NT2/D1 (cell line): ENCODE measurements around the gene BTBD3.

ENCODE experiments used
- SUZ12 ChIP-seq: IDR thresholded peaks from 2 replicates; pipeline ENCODE4 v1.6.1; 2011; ENCODE audit not compliant: insufficient read length, insufficient read depth; ENCODE audit errors: extremely low read depth
- YY1 ChIP-seq: IDR thresholded peaks from 2 replicates; pipeline ENCODE4 v1.6.1; 2011; ENCODE audit not compliant: insufficient read length, insufficient read depth
- ZNF274 ChIP-seq: IDR thresholded peaks from 2 replicates; pipeline ENCODE4 v1.6.1; 2011; ENCODE audit warnings: mild to moderate bottlenecking, low read depth, low read length

GRCh38 chr20:11882651-11883050, 35.0 kb upstream of the BTBD3 start:
- TF ChIP-seq ZNF274 (no peak), YY1 (no peak), SUZ12 (no peak)
